Activated CD8-positive, alpha-beta memory T cell treated with anti-CD3 and anti-CD28 coated beads, Interleukin-2, amount 10 ng/mL, durations not matched to agents 7 days and 5 days (primary cell): ENCODE results near the gene ATP6V0E2. TPM values are rescaled to one million over a fixed set of nuclear protein-coding genes. Genes with fewer than 3 reads are reported as not detected.
A peak's percentile ranks its signal among the peaks of the same experiment; 100 is the strongest.

Source experiments
- ATAC-seq: fragments of 150-1000 bp; cut with Tn5 transposase; one replicate; pipeline ENCODE4 v1.10.0; 2021; ENCODE audit warnings: moderate library complexity
- CTCF ChIA-PET: fragments of 350-600 bp; sonication (Branson Sonifier 250); formaldehyde crosslinking; loops from one replicate; lab custom pipeline; 2021; ENCODE audit warnings: antibody characterized with exemption; lab: Charles Lee
- DNase-seq: peaks from one replicate; pipeline ENCODE4 v3.0.0-alpha.2; 2020
- H3K27ac Mint-ChIP-seq: one replicate; pipeline ENCODE4 v1.8.0; 2021; ENCODE audit warnings: mild to moderate bottlenecking, mixed read lengths
- H3K27me3 Mint-ChIP-seq: one replicate; pipeline ENCODE4 v1.8.0; 2021; ENCODE audit warnings: mixed read lengths
- H3K36me3 Mint-ChIP-seq: one replicate; pipeline ENCODE4 v1.8.0; 2021; ENCODE audit warnings: mild to moderate bottlenecking, mixed read lengths
- H3K4me1 Mint-ChIP-seq: one replicate; pipeline ENCODE4 v1.8.0; 2021; ENCODE audit warnings: mixed read lengths
- H3K4me3 Mint-ChIP-seq: one replicate; pipeline ENCODE4 v1.8.0; 2021; ENCODE audit warnings: mild to moderate bottlenecking, moderate library complexity, mixed read lengths
- H3K9me3 Mint-ChIP-seq: one replicate; pipeline ENCODE4 v1.8.0; 2022; ENCODE audit warnings: low read depth, mixed read lengths
- total RNA-seq, 2 experiments: library from RNA; stranded (reverse); gene quantifications; one replicate each; pipeline ENCODE4 v1.2.3, GENCODE V29; 2021

ATP6V0E2 gene
- total RNA-seq, 2 experiments from 2014 or later = 63.1 to 71.3 TPM

GRCh38 chr7:149861728-149862045 lies 12.1 kb upstream of the ATP6V0E2 start:
- no peak overlapping the region for H3K4me3 Mint-ChIP-seq
- no peak overlapping the region for H3K27ac Mint-ChIP-seq
- H3K36me3 Mint-ChIP-seq = peaks cover 10% of the 10 kb centered on the region
- no peaks in the 10 kb centered on the region for H3K27me3 Mint-ChIP-seq
- ATAC-seq (no peak), DNase-seq (no peak)
- CTCF ChIA-PET = interaction anchor here (1.1 to 1.4 kb wide), 4 partner anchors 10 to 23 kb away, joined by 4 to 7 read pairs (median 4); partner anchors contain the start of gene ZNF862
- H3K9me3 Mint-ChIP-seq = no peaks in the 10 kb centered on the region
- H3K4me1 Mint-ChIP-seq = peaks cover 58% of the 10 kb centered on the region

DNA sequence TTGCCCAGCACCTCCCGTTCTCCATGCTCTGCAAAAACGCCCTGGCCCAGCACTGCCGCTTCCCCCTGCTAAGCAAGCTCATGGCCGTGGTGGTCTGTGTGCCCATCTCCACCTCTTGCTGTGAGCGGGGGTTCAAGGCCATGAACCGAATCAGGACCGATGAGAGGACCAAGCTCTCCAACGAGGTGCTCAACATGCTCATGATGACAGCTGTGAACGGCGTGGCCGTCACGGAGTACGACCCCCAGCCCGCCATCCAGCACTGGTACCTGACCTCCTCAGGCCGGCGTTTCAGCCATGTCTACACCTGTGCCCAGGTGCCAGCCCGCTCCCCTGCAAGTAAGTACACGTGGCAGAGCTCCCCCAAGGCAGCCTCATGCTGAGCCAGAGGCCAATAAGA lies 11.6 kb upstream of the ATP6V0E2 start:
- no peaks in the 10 kb centered on the region for H3K27me3 Mint-ChIP-seq
- DNase-seq (no peak), ATAC-seq (no peak)
- no peaks in the 10 kb centered on the region for H3K9me3 Mint-ChIP-seq
- H3K4me3 Mint-ChIP-seq = no peak overlapping the region
- peaks cover 58% of the 10 kb centered on the region for H3K4me1 Mint-ChIP-seq
- no peak overlapping the region for H3K27ac Mint-ChIP-seq
- peaks cover 10% of the 10 kb centered on the region for H3K36me3 Mint-ChIP-seq
- CTCF ChIA-PET = interaction anchor here (1.1 to 1.4 kb wide), 4 partner anchors 9 to 120 kb away, joined by 3 to 7 read pairs (median 4); partner anchors contain the start of gene ZNF862

GRCh38 chr7:149863500-149863899 lies 10.3 kb upstream of the ATP6V0E2 start:
- peaks cover 10% of the 10 kb centered on the region for H3K36me3 Mint-ChIP-seq
- CTCF ChIA-PET = interaction anchor here (0.6 to 1.2 kb wide), 2 partner anchors 109 to 121 kb away, joined by 3 to 4 read pairs; no protein-coding TSS in a partner anchor
- DNase-seq = no peak
- H3K4me3 Mint-ChIP-seq = no peak overlapping the region
- ATAC-seq = no peak
- H3K27ac Mint-ChIP-seq = peak overlapping the region; percentile 68
- H3K27me3 Mint-ChIP-seq = no peaks in the 10 kb centered on the region
- no peaks in the 10 kb centered on the region for H3K9me3 Mint-ChIP-seq
- H3K4me1 Mint-ChIP-seq = peaks cover 61% of the 10 kb centered on the region

GRCh38 chr7:149864023-149864422 lies 9.7 kb upstream of the ATP6V0E2 start:
- H3K27ac Mint-ChIP-seq = peak overlapping the region; percentile 74
- H3K27me3 Mint-ChIP-seq = no peaks in the 10 kb centered on the region
- peaks cover 9% of the 10 kb centered on the region for H3K36me3 Mint-ChIP-seq
- no peaks in the 10 kb centered on the region for H3K9me3 Mint-ChIP-seq
- DNase-seq = no peak
- peaks cover 66% of the 10 kb centered on the region for H3K4me1 Mint-ChIP-seq
- CTCF ChIA-PET = no interaction called here
- no peak overlapping the region for H3K4me3 Mint-ChIP-seq
- ATAC-seq = peak; percentile 21

DNA sequence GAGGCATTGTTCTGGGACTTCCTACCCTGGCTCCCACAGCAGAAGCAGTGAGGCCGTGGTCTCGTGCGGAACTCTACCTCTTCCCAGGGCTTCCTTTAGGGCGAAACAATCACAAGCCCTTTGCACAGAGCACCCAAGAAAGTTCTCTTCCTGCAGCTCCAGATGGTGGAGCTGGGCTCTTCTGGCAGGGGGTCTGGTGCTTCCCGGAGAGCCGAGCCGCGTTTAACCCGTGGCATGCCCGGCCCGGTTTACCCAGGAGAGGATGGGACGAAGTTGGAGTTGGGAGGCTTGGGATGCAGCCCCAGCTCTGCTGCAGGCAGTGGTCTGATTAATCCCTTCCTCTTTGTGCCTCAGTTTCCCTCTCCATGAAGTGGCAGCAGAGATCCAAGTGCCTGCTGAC lies 9.0 kb upstream of the ATP6V0E2 start:
- Mint-ChIP-seq H3K4me1 (peaks cover 74% of the 10 kb centered on the region), H3K9me3 (no peaks in the 10 kb centered on the region), H3K27me3 (no peaks in the 10 kb centered on the region), H3K36me3 (peaks cover 9% of the 10 kb centered on the region), H3K27ac (peak overlapping the region; percentile 97), H3K4me3 (no peak overlapping the region)
- ATAC-seq (no peak), DNase-seq (no peak)
- CTCF ChIA-PET = interaction anchor here (0.8 to 1.5 kb wide), 4 partner anchors 12 to 369 kb away, joined by 3 to 7 read pairs (median 4); no protein-coding TSS in a partner anchor

DNA sequence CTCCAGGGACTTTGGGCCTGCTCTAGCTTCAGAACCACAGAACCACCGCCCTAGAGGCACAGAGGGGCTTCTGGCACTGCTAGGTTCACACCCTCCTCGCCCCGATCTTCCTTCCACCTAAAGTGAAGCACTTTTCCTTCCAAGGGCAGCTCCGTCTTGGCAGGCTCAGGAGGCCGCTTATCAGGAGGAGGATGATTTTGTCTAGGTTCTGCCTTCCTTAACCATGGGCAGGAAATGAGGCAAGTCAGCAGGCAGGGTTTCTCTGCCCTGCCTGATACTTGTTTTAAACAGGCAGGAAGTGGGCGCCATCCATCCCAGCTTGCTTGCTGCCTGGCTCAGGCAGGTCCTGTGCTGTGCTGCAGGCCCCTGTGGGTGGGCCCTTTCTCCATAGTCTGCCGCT lies 8.3 kb upstream of the ATP6V0E2 start:
- peak overlapping the region; percentile 97 for H3K27ac Mint-ChIP-seq
- peaks cover 9% of the 10 kb centered on the region for H3K36me3 Mint-ChIP-seq
- DNase-seq = peak; percentile 88
- no peaks in the 10 kb centered on the region for H3K27me3 Mint-ChIP-seq
- peak; percentile 88 for ATAC-seq
- peaks cover 80% of the 10 kb centered on the region for H3K4me1 Mint-ChIP-seq
- CTCF ChIA-PET = interaction anchor here (0.8 to 1.5 kb wide), 4 partner anchors 12 to 370 kb away, joined by 3 to 7 read pairs (median 4); no protein-coding TSS in a partner anchor
- peak overlapping the region; percentile 48 for H3K4me3 Mint-ChIP-seq
- H3K9me3 Mint-ChIP-seq = no peaks in the 10 kb centered on the region

DNA sequence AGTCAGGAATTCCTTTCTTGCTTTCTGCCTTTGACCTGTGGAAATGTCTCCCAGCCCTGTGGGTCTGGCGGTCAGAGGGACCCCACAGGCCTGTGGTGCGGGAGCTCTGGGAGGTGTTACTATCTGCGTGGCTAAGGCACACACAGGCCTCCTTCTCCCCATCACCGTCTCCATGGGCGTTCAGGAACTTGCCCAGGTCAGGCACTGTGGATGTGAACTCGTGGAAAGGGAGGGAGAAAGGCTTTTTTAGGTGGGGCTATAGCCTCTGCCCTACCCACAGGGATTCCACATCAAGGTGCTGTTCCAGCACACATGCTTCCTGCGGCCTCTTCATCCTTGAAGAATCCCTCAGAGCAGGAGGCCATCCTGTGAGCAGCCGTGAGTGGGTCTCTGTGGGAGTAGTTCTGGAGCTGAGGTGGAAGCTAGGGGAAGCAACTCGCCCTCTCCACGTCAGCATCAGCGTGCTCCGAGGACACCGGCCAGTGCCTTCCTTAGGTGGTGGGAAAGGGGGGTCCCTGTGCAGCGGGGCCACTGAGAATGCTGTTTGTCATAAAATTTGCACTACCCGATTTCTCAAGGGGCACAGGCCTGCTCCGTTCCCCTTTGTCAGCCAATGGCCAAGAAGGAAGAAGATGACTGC lies 7.5 kb upstream of the ATP6V0E2 start:
- H3K27ac Mint-ChIP-seq = peak overlapping the region; percentile 87
- CTCF ChIA-PET = interaction anchor here (1.5 kb wide), 1 partner anchor 17 kb away, joined by 7 read pairs; no protein-coding TSS in a partner anchor
- H3K9me3 Mint-ChIP-seq = no peaks in the 10 kb centered on the region
- DNase-seq (no peak), ATAC-seq (no peak)
- H3K4me1 Mint-ChIP-seq = peaks cover 88% of the 10 kb centered on the region
- H3K4me3 Mint-ChIP-seq = peak overlapping the region; percentile 48
- no peaks in the 10 kb centered on the region for H3K27me3 Mint-ChIP-seq
- peaks cover 9% of the 10 kb centered on the region for H3K36me3 Mint-ChIP-seq

GRCh38 chr7:149866779-149867447 lies 6.9 kb upstream of the ATP6V0E2 start:
- no peaks in the 10 kb centered on the region for H3K27me3 Mint-ChIP-seq
- H3K27ac Mint-ChIP-seq = peak overlapping the region; percentile 87
- H3K9me3 Mint-ChIP-seq = no peaks in the 10 kb centered on the region
- DNase-seq (no peak), ATAC-seq (no peak)
- H3K4me3 Mint-ChIP-seq = no peak overlapping the region
- peaks cover 9% of the 10 kb centered on the region for H3K36me3 Mint-ChIP-seq
- CTCF ChIA-PET = no interaction called here
- H3K4me1 Mint-ChIP-seq = peaks cover 89% of the 10 kb centered on the region

GRCh38 chr7:149867762-149868622 lies 5.8 kb upstream of the ATP6V0E2 start:
- Mint-ChIP-seq H3K4me1 (peaks cover 92% of the 10 kb centered on the region), H3K9me3 (no peaks in the 10 kb centered on the region), H3K36me3 (peaks cover 9% of the 10 kb centered on the region), H3K27ac (peak overlapping the region; percentile 68), H3K4me3 (no peak overlapping the region), H3K27me3 (no peaks in the 10 kb centered on the region)
- no peak for DNase-seq
- CTCF ChIA-PET = no interaction called here
- no peak for ATAC-seq

DNA sequence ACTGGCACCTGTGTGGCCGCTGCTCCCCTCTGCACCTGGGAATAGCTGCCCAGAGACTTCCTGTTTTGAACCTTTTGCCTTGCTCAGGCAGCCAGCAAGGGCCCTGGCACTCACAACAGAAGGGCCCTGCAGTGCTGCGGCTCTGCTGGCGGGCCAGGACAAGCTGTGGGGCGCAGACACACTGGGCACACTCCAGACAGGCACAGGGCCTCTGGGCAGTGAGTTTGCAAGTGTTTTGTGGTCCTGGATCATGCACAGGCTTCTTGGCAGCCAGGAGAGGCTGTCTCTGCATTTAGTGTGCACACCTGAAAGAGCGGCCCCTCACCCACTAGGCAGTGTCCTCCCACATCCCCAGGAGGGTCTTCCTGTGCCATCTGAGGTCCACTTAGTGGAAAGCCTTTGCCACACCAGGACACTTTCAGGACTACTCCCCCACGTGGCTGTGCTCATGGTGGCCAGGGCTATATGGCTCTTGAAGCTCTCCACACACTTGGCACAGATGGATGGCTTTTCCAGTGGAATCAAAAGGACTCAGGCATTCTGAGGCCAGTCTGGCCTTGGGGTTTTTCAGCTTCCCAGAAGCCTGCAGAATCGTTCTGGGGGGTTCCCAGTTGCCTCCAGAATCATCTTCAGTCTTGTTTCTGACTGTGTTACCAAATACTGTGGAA lies 5.0 kb upstream of the ATP6V0E2 start:
- ATAC-seq (no peak), DNase-seq (peak; percentile 35)
- Mint-ChIP-seq H3K4me3 (no peak overlapping the region), H3K27ac (peak overlapping the region; percentile 68), H3K36me3 (peaks cover 9% of the 10 kb centered on the region), H3K9me3 (no peaks in the 10 kb centered on the region), H3K27me3 (no peaks in the 10 kb centered on the region), H3K4me1 (peaks cover 86% of the 10 kb centered on the region)
- CTCF ChIA-PET = interaction anchor here (1.1 to 3.4 kb wide), 3 partner anchors 19 to 127 kb away, joined by 3 to 14 read pairs (median 4); partner anchors contain the start of gene ZNF862

- ATAC-seq (no peak), DNase-seq (peak; percentile 38)
- Mint-ChIP-seq H3K27me3 (no peaks in the 10 kb centered on the region), H3K4me3 (peak overlapping the region; percentile 18), H3K4me1 (peaks cover 82% of the 10 kb centered on the region), H3K36me3 (peaks cover 8% of the 10 kb centered on the region), H3K27ac (peak overlapping the region; percentile 85), H3K9me3 (no peaks in the 10 kb centered on the region)
- CTCF ChIA-PET = interaction anchor here (1.1 to 3.6 kb wide), 4 partner anchors 14 to 127 kb away, joined by 3 to 17 read pairs (median 9); partner anchors contain the start of gene ZNF862
Observed at GRCh38 chr7:149869291-149869650, 4.5 kb upstream of the ATP6V0E2 start.

GRCh38 chr7:149869867-149870266 lies 3.9 kb upstream of the ATP6V0E2 start:
- peak overlapping the region; percentile 18 for H3K4me3 Mint-ChIP-seq
- CTCF ChIA-PET = interaction anchor here (1.1 to 3.6 kb wide), 5 partner anchors 13 to 128 kb away, joined by 3 to 17 read pairs (median 5); partner anchors contain the start of gene ZNF862
- ATAC-seq = peak; percentile 17
- H3K36me3 Mint-ChIP-seq = peaks cover 6% of the 10 kb centered on the region
- H3K4me1 Mint-ChIP-seq = peaks cover 82% of the 10 kb centered on the region
- no peaks in the 10 kb centered on the region for H3K27me3 Mint-ChIP-seq
- peak; percentile 79 for DNase-seq
- H3K27ac Mint-ChIP-seq = peak overlapping the region; percentile 85
- H3K9me3 Mint-ChIP-seq = no peaks in the 10 kb centered on the region
